ENCODE measurements around the gene DNM3. TPM values are rescaled to one million over a fixed set of nuclear protein-coding genes. Genes with fewer than 3 reads are reported as not detected.
A peak's percentile ranks its signal among the peaks of the same experiment; 100 is the strongest.

DNM3 gene
- total RNA-seq, 1 donor from 2014 or later = 4.7 TPM

DNA sequence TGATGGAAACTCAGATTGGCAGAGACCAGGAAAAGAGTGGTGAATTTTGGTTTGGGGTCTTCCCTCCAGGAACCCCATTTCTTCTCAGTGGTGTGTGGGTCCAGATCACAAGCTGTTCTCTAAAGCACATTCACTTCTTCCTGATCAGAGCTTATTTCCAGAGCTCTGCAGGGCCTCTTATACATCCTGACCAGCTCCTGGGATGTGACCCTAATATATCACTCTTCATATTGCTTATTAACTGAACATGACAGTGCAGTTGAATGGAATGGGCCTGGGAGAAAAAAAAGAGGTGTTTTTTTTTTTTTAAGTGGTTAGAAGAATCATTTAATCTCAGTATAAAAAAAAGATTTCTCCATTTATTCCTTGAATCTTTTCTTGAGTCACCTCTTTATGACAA is 29.6 kb upstream of the DNM3 start:
- DNase-seq (ENCODE audit: low read depth) (no peak), FAIRE-seq (no peak)
- Histone ChIP-seq H3K27ac (ENCODE audit: low read depth, low read length) (no peak overlapping the region), H4K20me1 (ENCODE audit: insufficient read depth, low read length) (no peaks in the 10 kb centered on the region), H3K9me3 (ENCODE audit: insufficient read depth, low read depth, low read length) (no peaks in the 10 kb centered on the region), H2AFZ (ENCODE audit: low read depth, low read length) (no peak overlapping the region), H3K9ac (ENCODE audit: low read length) (no peak overlapping the region), H3K36me3 (ENCODE audit: insufficient read depth, low read length) (no peaks in the 10 kb centered on the region), H3K4me1 (ENCODE audit: insufficient read depth, low read length) (no peaks in the 10 kb centered on the region), H3K4me3 (ENCODE audit: insufficient read depth, low read depth, low read length) (no peak overlapping the region), H3K27me3 (ENCODE audit: insufficient read depth, low read length) (no peaks in the 10 kb centered on the region), H3K79me2 (ENCODE audit: insufficient read depth, low read length) (no peaks in the 10 kb centered on the region), H3K4me2 (ENCODE audit: low read length) (no peak overlapping the region)
- H3K27ac Mint-ChIP-seq (ENCODE audit: unreplicated experiment) = no peak overlapping the region
- TF ChIP-seq, protein P1, sequence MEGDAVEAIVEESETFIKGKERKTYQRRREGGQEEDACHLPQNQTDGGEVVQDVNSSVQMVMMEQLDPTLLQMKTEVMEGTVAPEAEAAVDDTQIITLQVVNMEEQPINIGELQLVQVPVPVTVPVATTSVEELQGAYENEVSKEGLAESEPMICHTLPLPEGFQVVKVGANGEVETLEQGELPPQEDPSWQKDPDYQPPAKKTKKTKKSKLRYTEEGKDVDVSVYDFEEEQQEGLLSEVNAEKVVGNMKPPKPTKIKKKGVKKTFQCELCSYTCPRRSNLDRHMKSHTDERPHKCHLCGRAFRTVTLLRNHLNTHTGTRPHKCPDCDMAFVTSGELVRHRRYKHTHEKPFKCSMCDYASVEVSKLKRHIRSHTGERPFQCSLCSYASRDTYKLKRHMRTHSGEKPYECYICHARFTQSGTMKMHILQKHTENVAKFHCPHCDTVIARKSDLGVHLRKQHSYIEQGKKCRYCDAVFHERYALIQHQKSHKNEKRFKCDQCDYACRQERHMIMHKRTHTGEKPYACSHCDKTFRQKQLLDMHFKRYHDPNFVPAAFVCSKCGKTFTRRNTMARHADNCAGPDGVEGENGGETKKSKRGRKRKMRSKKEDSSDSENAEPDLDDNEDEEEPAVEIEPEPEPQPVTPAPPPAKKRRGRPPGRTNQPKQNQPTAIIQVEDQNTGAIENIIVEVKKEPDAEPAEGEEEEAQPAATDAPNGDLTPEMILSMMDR (IDR thresholded peaks at IDR 0.05; ENCODE audit: insufficient read depth, low read depth, low read length) = no peak
- no peak for TF ChIP-seq EZH2 (IDR thresholded peaks at IDR 0.05; ENCODE audit: insufficient read depth, low read length)
- H3K36me3 Mint-ChIP-seq (ENCODE audit: low read depth, unreplicated experiment) = no peaks in the 10 kb centered on the region
- H3K4me3 Mint-ChIP-seq (ENCODE audit: unreplicated experiment) = no peak overlapping the region
- no peaks in the 10 kb centered on the region for H3K27me3 Mint-ChIP-seq (ENCODE audit: low read depth, unreplicated experiment)
- no peaks in the 10 kb centered on the region for H3K9me3 Mint-ChIP-seq (ENCODE audit: unreplicated experiment)
- peaks cover 6% of the 10 kb centered on the region for H3K4me1 Mint-ChIP-seq (ENCODE audit: low read depth, unreplicated experiment)

DNA sequence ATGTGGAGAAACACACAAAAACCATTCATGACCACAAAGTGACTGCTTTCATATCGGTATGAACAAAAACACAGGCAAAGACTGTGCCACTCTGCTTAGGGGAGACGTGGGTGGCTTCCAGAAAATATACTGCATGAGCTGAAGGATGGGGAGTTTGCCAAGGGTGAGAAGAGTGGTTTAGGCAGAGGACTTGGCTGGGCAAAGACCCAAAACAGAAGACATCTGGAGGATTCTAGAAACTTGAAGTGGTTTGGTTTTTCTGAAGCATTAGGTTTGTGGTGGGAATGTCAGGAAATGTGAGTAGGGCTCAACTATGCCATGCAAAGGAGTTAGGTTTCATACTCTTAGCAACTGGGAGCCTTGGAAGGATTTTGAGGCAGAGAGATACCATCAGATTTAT is 26.6 kb upstream of the DNM3 start:
- no peak overlapping the region for H3K27ac ChIP-seq (ENCODE audit: low read depth, low read length)
- H3K4me2 ChIP-seq (ENCODE audit: low read length) = no peak overlapping the region
- no peaks in the 10 kb centered on the region for H3K79me2 ChIP-seq (ENCODE audit: insufficient read depth, low read length)
- no peaks in the 10 kb centered on the region for H4K20me1 ChIP-seq (ENCODE audit: insufficient read depth, low read length)
- no peaks in the 10 kb centered on the region for H3K36me3 ChIP-seq (ENCODE audit: insufficient read depth, low read length)
- H3K36me3 Mint-ChIP-seq (ENCODE audit: low read depth, unreplicated experiment) = no peaks in the 10 kb centered on the region
- no peak overlapping the region for H3K4me3 Mint-ChIP-seq (ENCODE audit: unreplicated experiment)
- FAIRE-seq (no peak), DNase-seq (ENCODE audit: low read depth) (peak; percentile 85)
- TF ChIP-seq EZH2 (IDR thresholded peaks at IDR 0.05; ENCODE audit: insufficient read depth, low read length) = no peak
- TF ChIP-seq, protein P1 (IDR thresholded peaks at IDR 0.05; ENCODE audit: insufficient read depth, low read depth, low read length) = no peak
- no peak overlapping the region for H3K9ac ChIP-seq (ENCODE audit: low read length)
- H3K9me3 Mint-ChIP-seq (ENCODE audit: unreplicated experiment) = no peaks in the 10 kb centered on the region
- H3K9me3 ChIP-seq (ENCODE audit: insufficient read depth, low read depth, low read length) = no peaks in the 10 kb centered on the region
- no peaks in the 10 kb centered on the region for H3K27me3 Mint-ChIP-seq (ENCODE audit: low read depth, unreplicated experiment)
- H3K4me1 Mint-ChIP-seq (ENCODE audit: low read depth, unreplicated experiment) = peaks cover 27% of the 10 kb centered on the region
- H3K27ac Mint-ChIP-seq (ENCODE audit: unreplicated experiment) = no peak overlapping the region
- no peaks in the 10 kb centered on the region for H3K27me3 ChIP-seq (ENCODE audit: insufficient read depth, low read length)
- no peak overlapping the region for H3K4me3 ChIP-seq (ENCODE audit: insufficient read depth, low read depth, low read length)
- H2AFZ ChIP-seq (ENCODE audit: low read depth, low read length) = no peak overlapping the region
- peaks cover 5% of the 10 kb centered on the region for H3K4me1 ChIP-seq (ENCODE audit: insufficient read depth, low read length)

DNA sequence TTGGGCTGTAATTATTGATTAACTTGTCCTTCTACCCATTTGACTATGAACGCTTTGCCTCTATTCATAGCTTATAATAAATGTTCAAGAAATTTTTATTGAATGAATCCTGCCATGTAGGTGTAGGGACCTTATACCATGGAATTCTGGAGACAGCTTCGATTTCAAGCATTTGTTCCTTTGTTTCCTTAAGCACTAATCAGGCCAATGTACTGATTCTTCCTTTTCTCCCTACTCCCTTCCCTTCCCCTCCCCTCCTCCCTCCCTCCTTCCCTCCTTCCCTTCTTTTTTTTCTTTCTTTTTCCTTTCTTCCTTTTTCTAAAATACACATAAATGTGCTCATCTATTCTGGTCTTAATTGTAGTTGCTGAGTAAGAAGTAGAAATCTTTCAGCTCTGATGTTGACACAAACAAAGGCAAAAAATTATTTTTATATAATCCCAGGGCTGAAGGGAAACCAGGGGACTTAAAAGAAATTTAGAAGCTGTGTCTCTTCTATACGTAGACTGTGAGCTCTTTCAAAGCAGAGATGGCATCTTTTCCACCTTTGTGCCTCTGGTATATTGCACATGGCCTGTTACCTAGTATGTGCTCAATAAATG is 24.9 kb upstream of the DNM3 start:
- no peak overlapping the region for H3K4me3 Mint-ChIP-seq (ENCODE audit: unreplicated experiment)
- TF ChIP-seq, protein P1 (IDR thresholded peaks at IDR 0.05; ENCODE audit: insufficient read depth, low read depth, low read length) = no peak
- TF ChIP-seq EZH2 (IDR thresholded peaks at IDR 0.05; ENCODE audit: insufficient read depth, low read length) = no peak
- no peak overlapping the region for H3K4me3 ChIP-seq (ENCODE audit: insufficient read depth, low read depth, low read length)
- no peaks in the 10 kb centered on the region for H3K27me3 Mint-ChIP-seq (ENCODE audit: low read depth, unreplicated experiment)
- H3K79me2 ChIP-seq (ENCODE audit: insufficient read depth, low read length) = no peaks in the 10 kb centered on the region
- FAIRE-seq (no peak), DNase-seq (ENCODE audit: low read depth) (no peak)
- H3K36me3 ChIP-seq (ENCODE audit: insufficient read depth, low read length) = no peaks in the 10 kb centered on the region
- H3K9me3 ChIP-seq (ENCODE audit: insufficient read depth, low read depth, low read length) = no peaks in the 10 kb centered on the region
- no peaks in the 10 kb centered on the region for H3K9me3 Mint-ChIP-seq (ENCODE audit: unreplicated experiment)
- no peak overlapping the region for H3K9ac ChIP-seq (ENCODE audit: low read length)
- H3K27ac ChIP-seq (ENCODE audit: low read depth, low read length) = no peak overlapping the region
- H3K27me3 ChIP-seq (ENCODE audit: insufficient read depth, low read length) = no peaks in the 10 kb centered on the region
- no peak overlapping the region for H3K4me2 ChIP-seq (ENCODE audit: low read length)
- H3K4me1 ChIP-seq (ENCODE audit: insufficient read depth, low read length) = peaks cover 5% of the 10 kb centered on the region
- H3K4me1 Mint-ChIP-seq (ENCODE audit: low read depth, unreplicated experiment) = peaks cover 27% of the 10 kb centered on the region
- no peak overlapping the region for H2AFZ ChIP-seq (ENCODE audit: low read depth, low read length)
- no peak overlapping the region for H3K27ac Mint-ChIP-seq (ENCODE audit: unreplicated experiment)
- no peaks in the 10 kb centered on the region for H3K36me3 Mint-ChIP-seq (ENCODE audit: low read depth, unreplicated experiment)
- no peaks in the 10 kb centered on the region for H4K20me1 ChIP-seq (ENCODE audit: insufficient read depth, low read length)
